ENCODE data around the gene EXD2. TPM values are rescaled to one million over a fixed set of nuclear protein-coding genes. Genes with fewer than 3 reads are reported as not detected.

The EXD2 gene
- total RNA-seq, 1 donor from 2014 or later, result 20.9 TPM

- Mint-ChIP-seq H3K4me3 (no peak overlapping the region), H3K4me1 (peaks cover 11% of the 10 kb centered on the region), H3K27me3 (ENCODE audit: low read depth) (no peaks in the 10 kb centered on the region), H3K9me3 (no peaks in the 10 kb centered on the region), H3K27ac (ENCODE audit: unreplicated experiment) (peak overlapping the region; percentile 43), H3K36me3 (ENCODE audit: low read depth) (peaks cover 5% of the 10 kb centered on the region)
- DNase-seq (ENCODE audit: low read depth, low spot score), result no peak
- no peak for TF ChIP-seq CTCF (conservative IDR thresholded peaks at IDR 0.05)
Observed at GRCh38 chr14:69281450-69282169, 90.3 kb downstream of the EXD2 start.

- Mint-ChIP-seq H3K4me3 (no peak overlapping the region), H3K27me3 (ENCODE audit: low read depth) (no peaks in the 10 kb centered on the region), H3K4me1 (peaks cover 11% of the 10 kb centered on the region), H3K36me3 (ENCODE audit: low read depth) (no peaks in the 10 kb centered on the region), H3K9me3 (no peaks in the 10 kb centered on the region), H3K27ac (ENCODE audit: unreplicated experiment) (no peak overlapping the region)
- no peak for DNase-seq (ENCODE audit: low read depth, low spot score)
- no peak for TF ChIP-seq CTCF (conservative IDR thresholded peaks at IDR 0.05)
Observed at GRCh38 chr14:69282448-69282847, 91.2 kb downstream of the EXD2 start.

DNA sequence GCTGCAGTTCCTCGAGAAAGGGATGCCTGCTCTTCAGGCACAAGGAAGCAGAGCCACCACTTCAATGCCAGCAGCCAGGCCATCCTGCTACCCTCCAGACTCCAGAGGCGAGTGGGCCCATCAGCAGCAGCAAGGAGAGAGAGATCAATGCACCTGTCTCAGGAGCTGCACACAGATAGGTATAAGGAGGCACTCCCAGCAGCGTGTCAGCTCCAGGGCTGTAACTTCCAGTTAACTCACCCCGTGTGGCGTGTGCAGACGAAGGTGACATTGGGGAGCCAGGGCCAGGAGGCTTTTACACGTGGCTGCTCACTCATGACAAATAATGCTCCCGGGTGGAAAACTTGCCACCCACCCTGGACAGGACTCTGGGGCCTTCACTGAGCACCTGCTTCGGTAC is 92.9 kb downstream of the EXD2 start:
- Mint-ChIP-seq H3K27me3 (ENCODE audit: low read depth) (no peaks in the 10 kb centered on the region), H3K4me3 (no peak overlapping the region), H3K4me1 (peaks cover 16% of the 10 kb centered on the region), H3K9me3 (no peaks in the 10 kb centered on the region), H3K36me3 (ENCODE audit: low read depth) (no peaks in the 10 kb centered on the region), H3K27ac (ENCODE audit: unreplicated experiment) (no peak overlapping the region)
- DNase-seq (ENCODE audit: low read depth, low spot score), result no peak
- TF ChIP-seq CTCF (conservative IDR thresholded peaks at IDR 0.05), result no peak

DNA sequence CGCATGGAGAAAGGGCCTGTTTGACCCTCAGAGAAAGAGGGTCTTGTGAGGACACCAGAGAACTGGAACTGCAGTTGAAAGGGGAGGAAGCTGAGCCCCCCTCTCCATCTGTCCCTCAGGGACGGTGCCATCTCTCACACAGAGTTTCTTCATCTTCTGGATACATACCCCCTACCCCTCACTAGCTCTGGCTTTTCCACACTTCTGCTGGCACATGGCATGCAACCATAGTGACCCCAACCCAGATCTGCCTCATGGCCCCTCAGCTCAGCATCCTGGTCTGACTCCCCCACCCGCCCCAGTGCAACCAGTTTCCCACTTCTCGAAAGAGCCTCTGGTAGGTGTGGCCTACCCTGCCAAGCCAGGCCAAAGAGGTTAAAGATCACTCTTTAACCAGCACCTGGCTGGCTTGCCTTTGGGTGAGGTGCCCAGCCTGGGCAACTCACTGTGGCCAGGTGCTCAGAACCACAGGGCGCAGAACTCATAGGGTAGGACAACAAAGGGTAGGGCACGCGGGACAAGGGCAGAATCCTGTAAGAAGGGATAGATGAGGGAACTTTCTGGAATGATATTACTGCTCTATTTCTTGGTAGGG is 94.5 kb downstream of the EXD2 start:
- Mint-ChIP-seq H3K9me3 (no peaks in the 10 kb centered on the region), H3K4me1 (peaks cover 23% of the 10 kb centered on the region), H3K27me3 (ENCODE audit: low read depth) (no peaks in the 10 kb centered on the region), H3K36me3 (ENCODE audit: low read depth) (no peaks in the 10 kb centered on the region), H3K4me3 (no peak overlapping the region), H3K27ac (ENCODE audit: unreplicated experiment) (no peak overlapping the region)
- no peak for DNase-seq (ENCODE audit: low read depth, low spot score)
- no peak for TF ChIP-seq CTCF (conservative IDR thresholded peaks at IDR 0.05)

DNA sequence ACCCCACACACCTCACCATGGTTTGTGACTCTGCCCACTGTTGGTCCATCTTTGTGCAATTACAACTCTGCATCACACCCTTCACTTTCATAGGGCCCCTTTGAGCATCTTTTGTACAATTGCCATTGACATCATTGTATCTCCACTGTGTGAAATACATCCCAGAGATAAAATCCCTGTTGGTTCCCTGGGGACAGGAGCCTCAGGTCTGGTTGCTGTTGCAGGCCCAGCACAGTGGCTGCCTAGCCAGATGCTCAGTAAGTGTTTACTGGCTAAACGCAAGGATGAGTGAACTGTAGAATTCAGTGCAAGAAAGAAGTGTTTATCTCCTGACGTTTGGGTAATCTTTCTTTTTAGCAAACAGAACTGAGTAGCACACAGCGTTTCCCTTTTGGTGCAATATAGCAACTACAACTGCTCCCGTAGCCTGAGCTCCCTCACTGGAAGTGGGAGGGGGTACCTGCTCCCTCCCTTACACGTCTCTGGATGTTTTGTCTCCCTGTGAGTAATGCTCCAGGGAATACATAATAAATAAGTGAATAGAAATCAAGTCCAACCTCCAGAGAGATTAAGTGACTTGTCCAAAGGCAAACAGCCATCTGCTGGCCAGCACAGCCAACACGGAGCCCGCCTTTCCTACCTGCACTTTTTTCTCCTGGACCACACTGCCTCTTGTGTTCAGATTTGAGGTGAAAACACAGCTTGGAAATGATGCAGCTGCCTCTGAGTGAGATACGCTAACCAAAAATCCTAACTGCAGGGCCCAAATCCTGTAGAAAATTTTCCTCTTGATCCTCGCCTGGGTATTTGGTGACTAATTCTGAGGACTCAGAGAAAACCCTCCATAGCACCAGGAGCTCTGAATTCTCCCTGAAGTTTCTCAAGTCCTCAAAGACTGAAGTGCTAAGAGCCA is 96.1 kb downstream of the EXD2 start:
- no peak overlapping the region for H3K27ac Mint-ChIP-seq (ENCODE audit: unreplicated experiment)
- TF ChIP-seq CTCF (conservative IDR thresholded peaks at IDR 0.05), result no peak
- no peak for DNase-seq (ENCODE audit: low read depth, low spot score)
- H3K36me3 Mint-ChIP-seq (ENCODE audit: low read depth), result no peaks in the 10 kb centered on the region
- no peaks in the 10 kb centered on the region for H3K9me3 Mint-ChIP-seq
- peaks cover 20% of the 10 kb centered on the region for H3K4me1 Mint-ChIP-seq
- H3K4me3 Mint-ChIP-seq, result no peak overlapping the region
- no peaks in the 10 kb centered on the region for H3K27me3 Mint-ChIP-seq (ENCODE audit: low read depth)
